NCI-H187 treated with DMSO at 0.1 percent for 48 hours (cell line): Measurements from ENCODE around the gene C5orf58.
A peak's percentile ranks its signal among the peaks of the same experiment; 100 is the strongest.

Experiments
- DNase-seq: peaks from one replicate; lab custom pipeline; 2025; lab: John Stamatoyannopoulos, UW

C5orf58 gene

GRCh38 chr5:170232786-170233185 lies at the start of gene C5orf58:
C5orf58 (plus strand) TSS chr5:170232985; CDS start chr5:170234977, 1,992 bp downstream.
- DNase-seq: no peak

GRCh38 chr5:170183816-170184687 lies 48.7 kb upstream of the C5orf58 start:
- peak; percentile 8 for DNase-seq

GRCh38 chr5:170184737-170185136 lies 48.0 kb upstream of the C5orf58 start:
- no peak for DNase-seq

GRCh38 chr5:170186156-170186555 lies 46.6 kb upstream of the C5orf58 start:
- no peak for DNase-seq

GRCh38 chr5:170186856-170187255 lies 45.9 kb upstream of the C5orf58 start:
- DNase-seq: no peak

- DNase-seq: no peak
Measured at GRCh38 chr5:170190436-170191134, 42.2 kb upstream of the C5orf58 start.

GRCh38 chr5:170192829-170193228 lies 40.0 kb upstream of the C5orf58 start:
- no peak for DNase-seq

- no peak for DNase-seq
Measured at GRCh38 chr5:170195961-170196360, 36.8 kb upstream of the C5orf58 start.

GRCh38 chr5:170200876-170201275 lies 31.9 kb upstream of the C5orf58 start:
- no peak for DNase-seq

- no peak for DNase-seq
Measured at GRCh38 chr5:170201311-170201710, 31.5 kb upstream of the C5orf58 start.

- DNase-seq: no peak
Measured at GRCh38 chr5:170202117-170202516, 30.7 kb upstream of the C5orf58 start.

- no peak for DNase-seq
Measured at GRCh38 chr5:170204202-170204601, 28.6 kb upstream of the C5orf58 start.

- no peak for DNase-seq
Measured at GRCh38 chr5:170206216-170206615, 26.6 kb upstream of the C5orf58 start.

- DNase-seq: no peak
Measured at GRCh38 chr5:170206958-170207357, 25.8 kb upstream of the C5orf58 start.

- DNase-seq: no peak
Measured at GRCh38 chr5:170211575-170212334, 21.0 kb upstream of the C5orf58 start.

GRCh38 chr5:170216257-170216864 lies 16.4 kb upstream of the C5orf58 start:
- DNase-seq: no peak

GRCh38 chr5:170217831-170218230 lies 15.0 kb upstream of the C5orf58 start:
- no peak for DNase-seq

GRCh38 chr5:170218726-170219125 lies 14.1 kb upstream of the C5orf58 start:
- no peak for DNase-seq

- DNase-seq: no peak
Measured at GRCh38 chr5:170219615-170220014, 13.2 kb upstream of the C5orf58 start.

GRCh38 chr5:170220191-170220590 lies 12.6 kb upstream of the C5orf58 start:
- DNase-seq: no peak

GRCh38 chr5:170221327-170221741 lies 11.5 kb upstream of the C5orf58 start:
- no peak for DNase-seq

GRCh38 chr5:170223360-170223759 lies 9.4 kb upstream of the C5orf58 start:
- DNase-seq: no peak
